Uterus (tissue), 4 donors: Measurements from ENCODE around the gene ZNF416. TPM values are rescaled to one million over a fixed set of nuclear protein-coding genes. Genes with fewer than 3 reads are reported as not detected.

Experiments used
- DNase-seq, 2 donors: peaks; one replicate each; pipeline ENCODE4 v3.0.0-alpha.2; 2019 to 2020
- H3K27ac ChIP-seq, 2 donors: fragments of 200-600 bp; sonication (generic); 1 replicate in 1 of 2; 2 replicates in 1 of 2; pipeline ENCODE4 v1.5.1; 2016 to 2018
- H3K27me3 ChIP-seq, 2 donors: fragments of 200-600 bp; sonication (generic); one replicate each; pipeline ENCODE4 v1.5.1; 2018 to 2019; ENCODE audit warnings: control low read depth in 1 of 2
- H3K36me3 ChIP-seq, 2 donors: fragments of 200-600 bp; sonication (generic); one replicate each; pipeline ENCODE4 v1.5.1; 2019; ENCODE audit warnings: control low read depth in 1 of 2
- H3K4me1 ChIP-seq, 2 donors: fragments of 200-600 bp; sonication (generic); one replicate each; pipeline ENCODE4 v1.5.1; 2018 to 2019; ENCODE audit warnings: control low read depth in 1 of 2
- H3K4me3 ChIP-seq, 2 donors: fragments of 200-600 bp; sonication (generic); 1 replicate in 1 of 2; 2 replicates in 1 of 2; pipeline ENCODE4 v1.5.1; 2018 to 2019; ENCODE audit warnings: mild to moderate bottlenecking in 1 of 2
- H3K9me3 ChIP-seq, 2 donors: fragments of 200-600 bp; sonication (generic); one replicate each; pipeline ENCODE4 v1.5.1; 2019; ENCODE audit warnings: control low read depth in 1 of 2
- CTCF ChIP-seq, 4 experiments: fragments of 200-600 bp in 2 of 4; fragments of 450-650 bp in 2 of 4; sonication (generic) in 2 of 4; IDR thresholded peaks; one replicate each; pipeline ENCODE4 v1.5.1; 2016 to 2019; ENCODE audit warnings: antibody characterized with exemption in 4 of 4, mild to moderate bottlenecking in 2 of 4, moderate library complexity in 1 of 4
- POLR2A ChIP-seq, 2 donors: fragments of 450-650 bp; IDR thresholded peaks; one replicate each; pipeline ENCODE4 v1.6.1; 2016; ENCODE audit warnings: antibody characterized with exemption in 2 of 2, mild to moderate bottlenecking in 1 of 2, moderate library complexity in 1 of 2
- intact Hi-C: fragments of 100-400 bp; cut with DNase I; formaldehyde crosslinking; loops from one replicate; pipeline ENCODE4 v1.15.1; 2023; ENCODE audit warnings: low total_unique reads
- total RNA-seq, 4 donors: library from RNA; depleted of rRNA in 3 of 4; stranded (reverse); fragments of >200 nt in 3 of 4; gene quantifications; one replicate each; pipeline versions ENCODE4 v1.1.0 to v1.2.4, GENCODE V29; 2014 to 2023
- donor health status: DM: yes; HTN: yes; CAD: no.

ZNF416 gene
- 10 to 100 TPM in 1 of 4 donors, 1 to 10 TPM in 2, under 1 TPM in 1; 0.26 to 11.9 (median 5.7) TPM for total RNA-seq

GRCh38 chr19:57578487-57579205, at the start of gene ZNF416:
Gene ZNF416, minus strand, starts transcription at chr19:57578911. Its CDS starts 207 bp downstream, at chr19:57578704.
- peak in 2 of 4 experiments; percentile 7 to 45 for TF ChIP-seq CTCF (IDR thresholded peaks at IDR 0.05)
- TF ChIP-seq POLR2A (IDR thresholded peaks at IDR 0.05) = peak in 1 of 2 donors; percentile 37
- peak; percentile 94 to 97 for DNase-seq
- intact Hi-C loops = no loop called here
- Histone ChIP-seq H3K4me1 (no peaks in the 10 kb centered on the region), H3K36me3 (no peaks in the 10 kb centered on the region), H3K27me3 (no peaks in the 10 kb centered on the region), H3K9me3 (peaks cover 0 to 41% of the 10 kb centered on the region in 2 donors), H3K27ac (peak within 1 kb of the TSS; percentile 67 to 69), H3K4me3 (peak within 1 kb of the TSS; percentile 81 to 94)

DNA sequence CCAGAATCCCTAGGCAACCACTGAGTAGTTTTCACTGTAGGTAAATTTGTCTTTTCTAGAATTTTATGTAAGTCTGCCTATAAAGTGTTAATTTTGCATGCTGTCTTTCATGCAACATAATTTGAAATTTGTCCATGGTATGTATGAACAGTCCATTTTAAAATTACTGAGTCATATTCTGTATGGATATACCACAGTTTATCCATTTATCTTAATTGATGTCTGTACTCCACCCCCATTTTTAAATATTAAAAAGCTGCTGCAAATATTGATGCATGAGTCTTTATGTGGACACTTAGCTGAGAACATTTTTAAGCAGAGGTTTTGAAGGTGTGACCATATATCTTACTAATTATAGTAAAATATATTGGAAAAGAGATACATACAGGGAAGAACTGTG, 44.4 kb upstream of the ZNF416 start:
- Histone ChIP-seq H3K4me1 (no peaks in the 10 kb centered on the region), H3K27me3 (no peaks in the 10 kb centered on the region), H3K9me3 (peaks cover 6 to 83% of the 10 kb centered on the region in 2 donors), H3K27ac (no peak overlapping the region), H3K36me3 (no peaks in the 10 kb centered on the region), H3K4me3 (no peak overlapping the region)
- DNase-seq = no peak
- intact Hi-C loops = no loop called here
- TF ChIP-seq POLR2A (IDR thresholded peaks at IDR 0.05) = no peak
- TF ChIP-seq CTCF (IDR thresholded peaks at IDR 0.05) = no peak

DNA sequence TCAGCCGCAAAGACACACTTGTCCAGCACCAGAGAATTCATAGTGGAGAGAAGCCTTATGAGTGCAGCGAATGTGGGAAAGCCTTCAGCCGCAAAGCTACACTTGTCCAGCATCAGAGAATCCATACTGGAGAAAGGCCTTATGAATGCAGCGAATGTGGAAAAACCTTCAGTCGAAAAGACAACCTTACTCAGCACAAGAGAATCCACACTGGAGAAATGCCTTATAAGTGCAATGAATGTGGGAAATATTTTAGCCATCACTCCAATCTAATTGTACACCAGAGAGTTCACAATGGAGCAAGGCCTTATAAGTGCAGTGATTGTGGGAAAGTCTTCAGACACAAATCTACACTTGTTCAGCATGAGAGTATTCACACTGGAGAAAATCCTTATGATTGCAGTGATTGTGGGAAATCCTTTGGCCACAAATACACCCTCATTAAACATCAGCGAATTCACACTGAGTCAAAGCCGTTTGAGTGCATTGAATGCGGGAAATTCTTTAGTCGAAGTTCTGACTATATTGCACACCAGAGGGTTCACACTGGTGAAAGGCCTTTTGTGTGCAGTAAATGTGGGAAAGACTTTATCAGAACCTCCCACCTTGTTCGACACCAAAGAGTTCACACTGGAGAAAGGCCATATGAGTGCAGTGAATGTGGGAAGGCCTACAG, 42.1 kb upstream of the ZNF416 start:
- H3K36me3 ChIP-seq = no peaks in the 10 kb centered on the region

GRCh38 chr19:57615346-57615745, 36.6 kb upstream of the ZNF416 start:
- Histone ChIP-seq H3K27ac (no peak overlapping the region), H3K36me3 (no peaks in the 10 kb centered on the region), H3K4me3 (no peak overlapping the region), H3K9me3 (peaks cover 0 to 60% of the 10 kb centered on the region in 2 donors), H3K4me1 (no peaks in the 10 kb centered on the region), H3K27me3 (no peaks in the 10 kb centered on the region)
- no peak for DNase-seq
- TF ChIP-seq CTCF (IDR thresholded peaks at IDR 0.05) = no peak
- no peak for TF ChIP-seq POLR2A (IDR thresholded peaks at IDR 0.05)
- intact Hi-C loops = no loop called here

More for the DNA sequence above, 42.1 kb upstream of the ZNF416 start:
- peaks cover 6 to 94% of the 10 kb centered on the region in 2 donors for H3K9me3 ChIP-seq
- no peaks in the 10 kb centered on the region for H3K4me1 ChIP-seq
- intact Hi-C loops = no loop called here
- TF ChIP-seq POLR2A (IDR thresholded peaks at IDR 0.05) = no peak
- TF ChIP-seq CTCF (IDR thresholded peaks at IDR 0.05) = no peak
- no peaks in the 10 kb centered on the region for H3K27me3 ChIP-seq
- H3K27ac ChIP-seq = no peak overlapping the region
- H3K4me3 ChIP-seq = no peak overlapping the region
- no peak for DNase-seq
